RWPE1 (cell line): Measurements from ENCODE around the gene C1QL2.

ENCODE experiments used
- CTCF ChIA-PET: fragments of 350-600 bp; sonication (Branson Sonifier 250); formaldehyde crosslinking; extraction: SDS; loops from one replicate; lab custom pipeline; 2021; lab: Yijun Ruan, JAX
- POLR2A ChIA-PET: fragments of 400-600 bp; formaldehyde crosslinking; extraction: SDS; loops from one replicate; lab custom pipeline; 2020; ENCODE audit warnings: antibody characterized with exemption; ENCODE audit not compliant: low non-redundant PET; lab: Yijun Ruan, JAX
- DNase-seq: peaks from one replicate; pipeline ENCODE4 v3.0.0; 2012; ENCODE audit warnings: low spot score
- H3K27ac ChIP-seq: fragments of 450-650 bp; 2 replicates; pipeline ENCODE4 v1.5.1; 2017
- TF ChIP-seq, protein P1 (sequence below): fragments of 450-650 bp; conservative IDR thresholded peaks from 2 replicates; pipeline ENCODE4 v1.5.1; 2017; ENCODE audit warnings: low read depth, mild to moderate bottlenecking

The C1QL2 gene

DNA sequence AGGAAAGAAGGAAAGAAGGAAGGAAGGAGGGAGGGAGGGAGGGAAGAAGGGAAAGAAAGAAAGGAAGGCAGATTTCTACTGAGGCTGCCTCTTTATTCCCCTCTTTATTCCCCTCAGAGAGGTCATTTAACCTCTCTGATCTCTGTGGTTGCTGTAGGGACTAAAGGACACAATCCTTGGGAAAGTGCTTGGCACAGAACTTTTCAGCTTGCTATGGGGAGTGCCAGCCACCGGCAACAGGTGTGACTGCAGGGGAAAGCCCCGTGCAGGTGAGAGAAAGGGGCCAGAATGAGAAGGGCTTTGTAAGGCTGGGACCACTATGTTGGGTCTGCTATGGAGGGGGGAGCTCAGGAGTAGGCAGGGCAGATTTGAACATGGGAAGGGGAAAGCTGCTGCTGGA lies 37.3 kb upstream of the C1QL2 start:
- no peak for DNase-seq
- TF ChIP-seq, protein P1, sequence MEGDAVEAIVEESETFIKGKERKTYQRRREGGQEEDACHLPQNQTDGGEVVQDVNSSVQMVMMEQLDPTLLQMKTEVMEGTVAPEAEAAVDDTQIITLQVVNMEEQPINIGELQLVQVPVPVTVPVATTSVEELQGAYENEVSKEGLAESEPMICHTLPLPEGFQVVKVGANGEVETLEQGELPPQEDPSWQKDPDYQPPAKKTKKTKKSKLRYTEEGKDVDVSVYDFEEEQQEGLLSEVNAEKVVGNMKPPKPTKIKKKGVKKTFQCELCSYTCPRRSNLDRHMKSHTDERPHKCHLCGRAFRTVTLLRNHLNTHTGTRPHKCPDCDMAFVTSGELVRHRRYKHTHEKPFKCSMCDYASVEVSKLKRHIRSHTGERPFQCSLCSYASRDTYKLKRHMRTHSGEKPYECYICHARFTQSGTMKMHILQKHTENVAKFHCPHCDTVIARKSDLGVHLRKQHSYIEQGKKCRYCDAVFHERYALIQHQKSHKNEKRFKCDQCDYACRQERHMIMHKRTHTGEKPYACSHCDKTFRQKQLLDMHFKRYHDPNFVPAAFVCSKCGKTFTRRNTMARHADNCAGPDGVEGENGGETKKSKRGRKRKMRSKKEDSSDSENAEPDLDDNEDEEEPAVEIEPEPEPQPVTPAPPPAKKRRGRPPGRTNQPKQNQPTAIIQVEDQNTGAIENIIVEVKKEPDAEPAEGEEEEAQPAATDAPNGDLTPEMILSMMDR, result no peak
- no peak overlapping the region for H3K27ac ChIP-seq
- ChIA-PET POLR2A (no interaction called here), CTCF (no interaction called here)

DNA sequence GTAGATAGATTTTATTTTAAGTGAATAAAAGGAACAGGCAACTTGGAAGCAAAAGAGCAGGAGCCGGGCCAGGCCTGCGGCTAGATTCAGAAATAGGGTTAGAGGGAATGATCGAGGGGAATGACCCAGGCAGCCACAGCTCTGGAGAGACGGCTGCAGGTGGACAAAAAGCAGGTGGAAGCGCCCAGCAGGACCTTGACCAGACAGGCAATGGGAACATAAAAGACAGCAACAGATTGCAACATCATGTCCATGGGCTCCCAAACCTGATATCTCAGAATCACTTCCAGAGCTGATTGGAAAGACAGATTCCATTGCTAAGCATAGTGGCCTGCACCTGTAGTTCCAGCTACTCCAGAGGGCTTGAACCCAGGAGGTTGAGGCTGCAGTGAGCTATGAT lies 36.5 kb upstream of the C1QL2 start:
- DNase-seq, result no peak
- TF ChIP-seq, protein P1, result no peak
- H3K27ac ChIP-seq, result no peak overlapping the region
- CTCF ChIA-PET, result interaction anchor here (0.7 kb wide), 1 partner anchor 271 kb away, joined by 3 read pairs; no protein-coding TSS in a partner anchor
- POLR2A ChIA-PET, result no interaction called here

DNA sequence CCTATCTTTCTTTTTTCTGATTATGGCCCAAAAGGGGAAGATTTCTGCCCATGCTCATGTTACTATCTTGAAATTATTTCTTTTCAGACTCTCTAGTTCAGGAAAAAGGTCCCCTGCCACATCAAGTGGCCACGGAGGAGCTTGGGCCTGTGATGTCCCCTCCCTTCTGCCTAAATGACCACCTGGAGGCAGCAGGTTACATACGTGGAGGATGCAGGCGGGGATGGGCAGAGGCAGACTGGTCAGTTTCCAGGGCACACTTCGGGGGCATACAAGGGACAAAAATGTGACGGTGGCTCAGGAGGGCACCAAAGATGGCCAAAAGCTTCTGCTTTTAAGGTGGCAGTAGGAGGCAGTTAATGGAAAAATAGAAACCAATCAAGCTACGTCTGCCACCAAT lies 34.3 kb upstream of the C1QL2 start:
- POLR2A ChIA-PET, result no interaction called here
- no peak overlapping the region for H3K27ac ChIP-seq
- CTCF ChIA-PET, result no interaction called here
- DNase-seq, result no peak
- TF ChIP-seq, protein P1, result no peak

DNA sequence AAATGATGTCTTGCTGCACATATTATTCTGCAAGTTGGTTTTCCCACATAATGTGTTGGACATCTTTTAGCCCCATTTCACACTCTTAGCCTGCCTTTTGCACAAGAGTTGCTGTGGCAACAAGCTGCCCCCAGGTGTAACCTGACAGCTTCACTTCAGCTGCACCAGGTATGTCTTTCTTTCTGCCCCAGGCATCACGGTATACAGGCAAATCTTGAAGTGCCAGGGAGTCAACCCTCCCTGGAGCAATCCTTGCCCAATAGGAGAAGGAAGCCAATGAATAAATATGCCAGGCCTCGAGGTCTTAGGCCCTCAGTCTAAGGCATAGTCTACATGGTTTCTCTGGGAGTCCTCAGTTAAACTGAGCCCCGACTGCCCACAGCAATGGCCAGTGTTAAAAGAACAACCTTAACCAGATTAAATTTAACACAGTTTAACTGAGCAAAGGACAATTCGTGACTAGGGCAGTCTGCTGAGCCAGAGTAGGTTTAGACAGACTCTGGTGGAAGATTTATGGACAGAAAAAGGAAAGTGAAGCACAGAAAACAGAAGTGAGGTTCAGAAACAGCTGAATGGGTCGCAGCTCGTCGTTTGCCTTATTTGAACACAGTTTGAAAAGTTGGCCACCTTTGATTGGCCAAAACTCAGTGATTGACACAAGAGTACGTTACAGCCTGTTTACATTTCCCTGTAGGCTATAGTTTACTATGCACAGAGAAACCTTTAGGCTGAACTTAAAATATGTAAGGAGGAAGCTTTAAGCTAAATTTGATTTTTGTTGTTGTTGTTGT lies 32.0 kb upstream of the C1QL2 start:
- ChIA-PET CTCF (no interaction called here), POLR2A (no interaction called here)
- DNase-seq, result no peak
- TF ChIP-seq, protein P1, result no peak
- H3K27ac ChIP-seq, result no peak overlapping the region

GRCh38 chr2:119184512-119184911 lies 26.0 kb upstream of the C1QL2 start:
- ChIA-PET CTCF (interaction anchor here (0.9 kb wide), 1 partner anchor 303 kb away, joined by 4 read pairs; no protein-coding TSS in a partner anchor), POLR2A (no interaction called here)
- H3K27ac ChIP-seq, result no peak overlapping the region
- TF ChIP-seq, protein P1, result no peak
- no peak for DNase-seq

DNA sequence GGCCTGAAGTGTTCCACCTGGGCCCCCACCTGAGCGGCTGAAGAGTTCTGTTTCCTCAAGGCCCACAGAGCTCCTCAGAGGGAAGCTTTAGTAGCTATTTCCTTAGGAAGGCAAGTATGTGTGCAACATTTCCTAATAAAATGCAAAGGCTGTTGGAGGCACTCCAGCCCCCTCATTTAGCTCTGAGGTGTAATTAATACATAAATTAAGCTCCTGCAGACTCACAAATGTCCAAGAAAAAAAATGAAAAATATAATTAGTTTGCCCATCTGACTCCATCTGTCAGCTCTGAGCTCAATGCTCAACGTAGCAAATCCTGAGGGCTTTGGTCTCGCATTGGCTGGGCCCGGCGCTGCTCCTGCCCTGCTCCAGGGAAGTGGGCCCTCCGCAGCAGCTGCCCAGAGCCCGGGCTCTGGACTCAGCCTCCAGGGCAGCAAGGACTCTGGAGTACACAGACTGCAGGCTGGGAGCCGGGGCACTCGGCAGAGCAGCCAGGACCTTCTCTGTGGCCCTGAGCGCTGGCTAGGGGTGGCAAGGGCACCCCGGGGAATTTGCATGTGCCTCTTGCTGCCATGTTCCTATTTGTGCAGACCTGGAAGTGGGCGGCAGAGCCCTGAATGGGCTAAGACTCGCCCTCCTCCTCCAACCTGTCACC lies 23.4 kb upstream of the C1QL2 start:
- POLR2A ChIA-PET, result no interaction called here

More for the DNA sequence above, 23.4 kb upstream of the C1QL2 start:
- TF ChIP-seq, protein P1, result no peak
- DNase-seq, result no peak
- CTCF ChIA-PET, result no interaction called here
- no peak overlapping the region for H3K27ac ChIP-seq
